WI38 (cell line): ENCODE data around the gene LRIG2.

Experiments used
- H3K4me3 ChIP-seq: 2 replicates; pipeline ENCODE4 v1.5.1; 2011; ENCODE audit warnings: low read depth, mild to moderate bottlenecking, control low read depth, low read length
- CTCF ChIP-seq: IDR thresholded peaks from 2 replicates; pipeline ENCODE4 v1.5.1; 2012; ENCODE audit warnings: low read depth, mild to moderate bottlenecking, control low read depth, low read length

The LRIG2 gene

DNA sequence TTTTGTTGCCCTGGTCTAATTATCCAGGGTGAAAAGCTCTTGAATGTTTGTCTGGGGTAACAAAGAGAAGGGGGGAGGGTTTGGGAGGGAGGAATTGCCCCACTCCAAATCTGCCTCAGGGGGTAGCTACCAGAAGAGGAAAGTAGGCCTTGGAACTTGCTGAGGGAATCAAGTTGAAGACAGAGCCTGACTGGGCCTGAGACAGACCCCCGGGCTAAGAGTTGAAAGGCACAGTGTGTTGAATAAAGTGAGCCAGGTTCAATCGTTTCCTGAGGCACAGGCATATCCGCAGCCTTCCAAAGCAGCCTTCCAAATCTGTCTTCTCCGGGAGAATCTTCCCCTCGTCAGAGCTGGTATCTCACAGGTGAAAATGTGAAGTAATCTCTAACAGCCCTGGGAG, 96.6 kb downstream of the LRIG2 start:
- TF ChIP-seq CTCF = no peak
- H3K4me3 ChIP-seq = no peak overlapping the region

GRCh38 chr1:113170519-113170918, 97.5 kb downstream of the LRIG2 start:
- no peak for TF ChIP-seq CTCF
- no peak overlapping the region for H3K4me3 ChIP-seq

GRCh38 chr1:113178106-113178505, 105.1 kb downstream of the LRIG2 start:
- H3K4me3 ChIP-seq = no peak overlapping the region
- TF ChIP-seq CTCF = no peak

DNA sequence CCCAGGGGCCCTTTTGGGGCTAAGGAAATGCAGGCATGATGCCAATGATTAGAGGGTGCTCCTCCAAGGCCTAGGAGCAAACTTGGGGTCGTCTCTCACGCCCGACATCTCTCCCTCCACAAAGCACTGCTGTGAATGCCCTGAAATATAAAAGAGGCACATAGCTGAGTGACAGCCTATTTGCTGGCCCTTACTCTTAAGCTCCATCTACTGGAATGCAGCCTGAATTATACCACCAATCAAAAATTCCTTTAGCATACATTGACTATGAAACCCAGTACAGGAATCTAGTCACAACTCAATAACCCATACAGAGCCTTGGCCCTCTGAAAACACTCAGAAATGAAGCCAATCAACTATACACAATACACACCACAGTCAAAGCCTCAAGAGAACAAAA, 105.5 kb downstream of the LRIG2 start:
- no peak for TF ChIP-seq CTCF
- no peak overlapping the region for H3K4me3 ChIP-seq
